ENCODE results near the gene LHX4. TPM values are rescaled to one million over a fixed set of nuclear protein-coding genes. Genes with fewer than 3 reads are reported as not detected.

Gene LHX4
- total and polyA plus RNA-seq, 2 of the 8 experiments (the other 6 are each of a cell fraction or from before 2014, with no cell fraction given), result 0.85 to 4.9 TPM

DNA sequence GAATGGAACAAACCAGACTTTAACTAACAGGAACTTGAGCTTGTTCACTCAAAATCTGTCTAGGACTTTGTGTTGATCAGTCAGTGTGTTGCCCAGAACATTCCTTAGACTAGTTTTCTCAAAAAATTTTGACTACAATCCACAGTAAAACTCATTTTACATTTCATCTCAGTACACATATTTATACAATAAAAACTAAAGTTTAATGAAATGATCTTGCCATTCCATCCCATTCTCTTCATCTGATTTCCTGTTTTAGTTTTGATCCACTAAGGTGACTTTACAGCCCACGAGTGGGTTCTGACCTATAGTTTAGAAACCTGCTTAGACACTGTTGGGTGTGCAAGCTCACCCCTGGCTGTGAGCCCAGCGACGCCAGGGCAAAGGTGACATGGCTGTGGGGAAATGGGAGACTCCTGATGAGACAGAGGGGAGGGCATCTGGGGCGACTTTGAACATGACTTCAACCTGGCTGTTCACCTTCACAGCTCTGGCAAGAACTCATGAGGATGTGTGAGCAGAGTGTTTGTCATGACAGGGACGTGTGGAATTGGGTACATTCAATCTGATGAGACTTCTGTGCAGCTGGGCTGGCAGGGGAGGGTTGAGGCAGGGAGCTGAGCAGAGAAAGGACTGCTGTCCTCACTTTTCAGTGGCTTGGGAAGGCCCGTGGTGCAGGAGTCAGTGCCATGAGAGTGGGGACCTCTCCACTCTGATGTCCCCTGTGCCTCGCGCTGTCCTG, 40.6 kb downstream of the LHX4 start (continued):
- TF ChIP-seq, protein P1, sequence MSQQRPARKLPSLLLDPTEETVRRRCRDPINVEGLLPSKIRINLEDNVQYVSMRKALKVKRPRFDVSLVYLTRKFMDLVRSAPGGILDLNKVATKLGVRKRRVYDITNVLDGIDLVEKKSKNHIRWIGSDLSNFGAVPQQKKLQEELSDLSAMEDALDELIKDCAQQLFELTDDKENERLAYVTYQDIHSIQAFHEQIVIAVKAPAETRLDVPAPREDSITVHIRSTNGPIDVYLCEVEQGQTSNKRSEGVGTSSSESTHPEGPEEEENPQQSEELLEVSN (IDR thresholded peaks at IDR 0.05), result no peak

All from H1 (cell line).